ENCODE data around the gene SAYSD1. TPM values are rescaled to one million over a fixed set of nuclear protein-coding genes. Genes with fewer than 3 reads are reported as not detected.

SAYSD1 gene
- total and polyA plus RNA-seq, 2 experiments from 2014 or later = 8.2 to 10.0 TPM

GRCh38 chr6:39143238-39143930 is 28.4 kb upstream of the SAYSD1 start (continued):
- TF ChIP-seq ZNF462 (CRISPR knock-in tag; IDR thresholded peaks at IDR 0.05) (no peak), ETS1 (IDR thresholded peaks at IDR 0.05) (no peak)

- no peak overlapping the region for H3K27ac Mint-ChIP-seq
- no peak for TF ChIP-seq CREB1 (CRISPR knock-in tag; IDR thresholded peaks at IDR 0.05; ENCODE audit: low read depth)
- no peak for TF ChIP-seq NANOG (IDR thresholded peaks at IDR 0.05; ENCODE audit: borderline replicate concordance)
- no peak for TF ChIP-seq JUNB (IDR thresholded peaks at IDR 0.05; ENCODE audit: unreplicated experiment)
- TF ChIP-seq ZNF114 (CRISPR knock-in tag; IDR thresholded peaks at IDR 0.05) = no peak
- TF ChIP-seq EZH2phosphoT487 (IDR thresholded peaks at IDR 0.05; ENCODE audit: unreplicated experiment) = no peak
- no peak for TF ChIP-seq ZNF462 (CRISPR knock-in tag; IDR thresholded peaks at IDR 0.05)
These were observed 25.7 kb upstream of the SAYSD1 start for GRCh38 chr6:39140556-39141167.

More at GRCh38 chr6:39140556-39141167, 25.7 kb upstream of the SAYSD1 start:
- Histone ChIP-seq H3K27me3 (ENCODE audit: insufficient read depth) (no peaks in the 10 kb centered on the region), H3K36me3 (ENCODE audit: insufficient read depth) (no peaks in the 10 kb centered on the region), H3K4me2 (no peak overlapping the region), H3K4me1 (ENCODE audit: insufficient read depth) (peaks cover 4% of the 10 kb centered on the region; the same call in 1 of the 2 replicates), H3K9me2 (ENCODE audit: insufficient read depth) (no peaks in the 10 kb centered on the region), H3K4me3 (no peak overlapping the region), H3K27ac (ENCODE audit: low read depth) (no peak overlapping the region), H2AFZ (no peak overlapping the region), H3F3A (replicated peaks; ENCODE audit: low read depth) (no peaks in the 10 kb centered on the region), H3K79me2 (replicated peaks; ENCODE audit: insufficient read depth) (no peaks in the 10 kb centered on the region), H4K20me1 (replicated peaks; ENCODE audit: insufficient read depth) (peaks cover 3% of the 10 kb centered on the region; the same call in 1 of the 2 replicates)
- H3K36me3 Mint-ChIP-seq (ENCODE audit: low read depth) = no peaks in the 10 kb centered on the region
- ATAC-seq = no peak; the same call in 2 of the 3 replicates
- peaks cover 3% of the 10 kb centered on the region for H3K27me3 Mint-ChIP-seq (ENCODE audit: insufficient read depth, low read depth, poor library complexity)
- H3K9me3 Mint-ChIP-seq = no peaks in the 10 kb centered on the region
- H3K4me1 Mint-ChIP-seq = peaks cover 9% of the 10 kb centered on the region; the same call in 2 of the 3 replicates
- no peak overlapping the region for H3K4me3 Mint-ChIP-seq
- DNase-seq (ENCODE audit: low spot score) = peak; percentile 49
